Psoas muscle (tissue), 8 donors: ENCODE measurements around the gene CNIH4. TPM values are rescaled to one million over a fixed set of nuclear protein-coding genes. Genes with fewer than 3 reads are reported as not detected.

ENCODE experiments used
- ATAC-seq, 4 donors: fragments of 200-7000 bp; cut with Tn5 transposase; one replicate each; pipeline ENCODE4 v1.9.1; 2020; ENCODE audit warnings: moderate library complexity in 3 of 4, mild to moderate bottlenecking in 2 of 4
- DNase-seq, 2 donors: peaks; one replicate each; pipeline ENCODE4 v3.0.0-alpha.2; 2020
- H3K27ac ChIP-seq: fragments of 200-600 bp; one replicate; pipeline ENCODE4 v1.8.0; 2022
- H3K27me3 ChIP-seq, 3 donors: fragments of 200-600 bp in 1 of 3; one replicate each; pipeline versions ENCODE4 v1.6.1 to v1.8.0; 2013 to 2022; ENCODE audit warnings: low read length in 2 of 3, mild to moderate bottlenecking in 2 of 3, moderate library complexity in 1 of 3; ENCODE audit not compliant: insufficient read depth in 3 of 3
- H3K36me3 ChIP-seq, 2 donors: fragments of 200-600 bp in 1 of 2; one replicate each; pipeline versions ENCODE4 v1.6.1 to v1.8.0; 2013 to 2022; ENCODE audit warnings: low read depth in 1 of 2, mild to moderate bottlenecking in 1 of 2, moderate library complexity in 1 of 2; ENCODE audit not compliant: insufficient read depth in 1 of 2
- H3K4me1 ChIP-seq: fragments of 200-600 bp; one replicate; pipeline ENCODE4 v1.8.0; 2022
- H3K4me3 ChIP-seq: fragments of 200-600 bp; one replicate; pipeline ENCODE4 v1.8.0; 2022; ENCODE audit warnings: mild to moderate bottlenecking
- H3K9me3 ChIP-seq: fragments of 200-600 bp; one replicate; pipeline ENCODE4 v1.8.0; 2022
- WGBS, 3 donors: extraction: QIAGEN DNeasy Blood & Tissue Kit; methylation state at CpG; one replicate each; pipeline versions ENCODE4 v1.1.6 to v1.1.7; 2013; 5-methylcytosine and 5-hydroxymethylcytosine counted together
- intact Hi-C, 2 donors: fragments of 100-400 bp; cut with DNase I; formaldehyde crosslinking; loops; one replicate each; pipeline versions ENCODE4 v1.11.0 to v1.14.2; 2022
- polyA plus RNA-seq, 3 donors: library from polyadenylated mRNA; stranded (reverse); fragments of 200-250 nt; gene quantifications; one replicate each; pipeline ENCODE4 v1.2.3, GENCODE V29; 2013
- total RNA-seq, 4 donors: library from RNA; stranded (reverse); fragmentation: NEBNext Ultra II Directional in 2 of 4; extraction: Animal tissue kit (Norgen Biotek cat#: 25700) in 2 of 4; gene quantifications; one replicate each; pipeline versions ENCODE4 v1.2.1 to v1.2.4, GENCODE V29; 2021 to 2023
- TF ChIP-seq, protein P1 (sequence below): fragments of 200-600 bp; IDR thresholded peaks from one replicate; pipeline ENCODE4 v1.8.0; 2022; ENCODE audit warnings: antibody characterized with exemption
- donor health status: healthy with polysubstance abuse.
- donor health status: DM: no; HTN: no; CAD: no; lungs with moderate emphysema.
- donor health status: Bipolar disorder and iron deficiency.
- donor health status: healthy.
- donor health status: DM: yes; HTN: yes; CAD: no.
- donor health status: DM: no; HTN: no; CAD: no.
- donor health status: DM: no; HTN: no; CAD: no.
- donor health status: DM: yes; HTN: yes; CAD: no.

CNIH4 gene
- total and polyA plus RNA-seq, 7 donors = 29.7 to 103 (median 38.4) TPM

DNA sequence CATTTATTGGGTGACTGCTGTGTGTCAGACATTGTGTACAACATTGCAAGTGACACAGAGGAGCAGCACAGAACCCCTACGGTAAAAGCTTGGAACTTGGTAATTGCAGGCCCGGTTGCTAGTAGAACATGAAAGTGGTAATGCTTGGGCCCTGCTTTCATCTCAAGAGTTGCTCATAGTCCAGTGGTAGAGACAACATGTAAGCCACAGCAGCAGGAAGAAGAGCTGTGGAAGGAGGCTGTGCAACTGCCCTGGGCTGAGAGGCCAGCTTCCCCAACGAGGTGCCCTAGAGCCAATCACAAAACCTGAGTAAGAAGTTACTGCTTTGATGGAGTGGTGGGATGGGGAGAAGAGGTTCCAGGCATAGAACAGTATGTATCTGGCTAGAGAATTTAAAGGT lies 18.4 kb downstream of the CNIH4 start:
- WGBS, 3 donors = 71 to 81% (median 74%) methylated on average over 3 of the region's 3 CpGs
- intact Hi-C loops = no loop called here
- H3K27ac ChIP-seq = peak overlapping the region; percentile 82

DNA sequence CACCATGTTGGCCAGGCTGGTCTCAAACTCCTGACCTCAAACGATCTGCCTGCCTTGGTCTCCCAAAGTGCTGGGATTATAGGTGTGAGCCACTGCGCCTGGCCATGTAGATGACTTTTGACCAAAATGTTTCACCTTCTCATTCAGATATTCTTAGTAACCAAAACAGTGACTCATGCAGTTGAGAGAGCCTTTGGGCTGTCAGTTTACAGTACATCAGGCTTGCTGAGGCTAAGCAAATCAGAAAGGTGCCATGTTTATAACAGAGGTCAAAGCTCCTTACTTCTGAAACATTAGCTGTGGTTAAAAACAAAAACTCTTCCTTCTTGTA lies 21.0 kb downstream of the CNIH4 start:
- intact Hi-C loops = loop anchor here in 1 of 2 donors (1.0 kb wide), 1 partner anchor 47 kb away; the partner anchor contains the start of gene NVL
- H3K27ac ChIP-seq = peak overlapping the region; percentile 82

More for the DNA sequence above, 18.4 kb downstream of the CNIH4 start:
- no peaks in the 10 kb centered on the region for H3K9me3 ChIP-seq
- no peak for ATAC-seq
- peaks cover 0 to 57% of the 10 kb centered on the region in 2 donors for H3K36me3 ChIP-seq
- peaks cover 29% of the 10 kb centered on the region for H3K4me1 ChIP-seq
- TF ChIP-seq, protein P1, sequence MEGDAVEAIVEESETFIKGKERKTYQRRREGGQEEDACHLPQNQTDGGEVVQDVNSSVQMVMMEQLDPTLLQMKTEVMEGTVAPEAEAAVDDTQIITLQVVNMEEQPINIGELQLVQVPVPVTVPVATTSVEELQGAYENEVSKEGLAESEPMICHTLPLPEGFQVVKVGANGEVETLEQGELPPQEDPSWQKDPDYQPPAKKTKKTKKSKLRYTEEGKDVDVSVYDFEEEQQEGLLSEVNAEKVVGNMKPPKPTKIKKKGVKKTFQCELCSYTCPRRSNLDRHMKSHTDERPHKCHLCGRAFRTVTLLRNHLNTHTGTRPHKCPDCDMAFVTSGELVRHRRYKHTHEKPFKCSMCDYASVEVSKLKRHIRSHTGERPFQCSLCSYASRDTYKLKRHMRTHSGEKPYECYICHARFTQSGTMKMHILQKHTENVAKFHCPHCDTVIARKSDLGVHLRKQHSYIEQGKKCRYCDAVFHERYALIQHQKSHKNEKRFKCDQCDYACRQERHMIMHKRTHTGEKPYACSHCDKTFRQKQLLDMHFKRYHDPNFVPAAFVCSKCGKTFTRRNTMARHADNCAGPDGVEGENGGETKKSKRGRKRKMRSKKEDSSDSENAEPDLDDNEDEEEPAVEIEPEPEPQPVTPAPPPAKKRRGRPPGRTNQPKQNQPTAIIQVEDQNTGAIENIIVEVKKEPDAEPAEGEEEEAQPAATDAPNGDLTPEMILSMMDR = no peak
- no peaks in the 10 kb centered on the region for H3K27me3 ChIP-seq
- DNase-seq = no peak
- H3K4me3 ChIP-seq = no peak overlapping the region

DNA sequence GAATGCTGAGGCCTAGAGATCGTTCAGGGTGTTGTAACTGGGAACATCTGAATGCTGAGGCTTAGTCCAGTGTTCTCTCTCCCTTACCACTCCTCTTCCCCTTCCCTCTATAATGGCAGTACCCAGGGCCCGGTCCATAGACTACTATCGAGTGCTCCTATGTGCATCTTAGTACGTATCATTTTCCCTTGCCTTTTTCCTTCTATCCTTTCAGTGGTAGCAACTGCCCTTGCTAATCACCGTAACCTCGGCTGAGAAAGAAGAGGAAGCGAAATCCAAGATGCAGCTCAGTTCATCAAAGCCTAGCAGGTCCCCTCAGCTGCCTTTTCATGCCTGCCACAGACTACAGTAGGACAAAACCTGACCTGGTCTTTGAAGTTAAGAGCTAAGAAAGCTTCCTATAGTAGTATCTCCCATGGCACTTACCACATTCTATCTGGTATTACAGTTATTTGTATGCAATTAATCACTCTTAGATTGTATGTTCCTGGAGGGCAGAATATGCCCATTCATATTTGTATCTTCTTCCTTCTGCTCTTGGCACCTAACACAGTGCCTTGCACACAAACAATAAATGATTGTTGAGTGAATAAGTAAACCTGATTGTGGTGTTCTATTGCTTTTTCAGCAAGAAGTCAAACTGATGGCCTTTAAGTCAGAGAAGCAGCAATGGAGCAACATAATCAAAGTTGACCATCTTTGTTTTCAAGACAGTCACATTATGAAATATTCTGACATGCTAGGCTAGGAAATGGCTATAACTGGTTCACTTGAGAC lies 22.4 kb downstream of the CNIH4 start:
- Histone ChIP-seq H3K27ac (peak overlapping the region; percentile 38), H3K27me3 (no peaks in the 10 kb centered on the region), H3K9me3 (no peaks in the 10 kb centered on the region), H3K4me3 (no peak overlapping the region), H3K4me1 (peaks cover 29% of the 10 kb centered on the region), H3K36me3 (peaks cover 0 to 28% of the 10 kb centered on the region in 2 donors)
- TF ChIP-seq, protein P1 = no peak
- WGBS, 3 donors = 78 to 93% (median 80%) methylated on average over 7 of the region's 7 CpGs
- DNase-seq (no peak), ATAC-seq (no peak)
- intact Hi-C loops = no loop called here

More for the DNA sequence above, 21.0 kb downstream of the CNIH4 start:
- Histone ChIP-seq H3K36me3 (peaks cover 0 to 36% of the 10 kb centered on the region in 2 donors), H3K4me3 (no peak overlapping the region), H3K4me1 (peaks cover 29% of the 10 kb centered on the region), H3K9me3 (no peaks in the 10 kb centered on the region), H3K27me3 (no peaks in the 10 kb centered on the region)
- WGBS, 3 donors = 38 to 74% (median 39%) methylated on average over 2 of the region's 2 CpGs
- TF ChIP-seq, protein P1 = no peak
- DNase-seq (no peak), ATAC-seq (peak; percentile 83 to 88 (median 86))

DNA sequence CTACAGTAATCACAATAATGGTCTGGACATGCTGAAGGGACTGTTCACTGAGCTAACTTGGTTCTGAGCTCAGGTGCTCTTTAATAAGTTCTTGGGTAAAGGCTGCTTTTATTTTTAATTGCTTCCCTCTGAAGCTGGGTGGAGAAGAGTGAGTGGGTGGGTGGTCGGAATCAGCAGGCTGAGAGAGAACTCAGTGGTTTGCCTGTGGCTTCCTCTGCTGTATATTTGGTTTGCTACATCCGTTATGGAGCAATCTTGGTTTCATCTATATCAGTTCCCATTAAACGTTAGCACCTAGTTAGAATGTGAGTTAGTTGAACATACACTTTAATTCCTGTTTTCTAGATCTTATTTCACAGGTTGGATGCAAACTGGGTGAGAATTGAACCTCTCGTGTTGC lies 23.3 kb downstream of the CNIH4 start:
- Histone ChIP-seq H3K4me3 (no peak overlapping the region), H3K36me3 (peaks cover 0 to 28% of the 10 kb centered on the region in 2 donors), H3K27me3 (no peaks in the 10 kb centered on the region), H3K9me3 (no peaks in the 10 kb centered on the region), H3K4me1 (peaks cover 24% of the 10 kb centered on the region), H3K27ac (peak overlapping the region; percentile 38)
- TF ChIP-seq, protein P1 = no peak
- intact Hi-C loops = loop anchor here in 1 of 2 donors (5.0 kb wide), 1 partner anchor 42 kb away; no protein-coding TSS in a partner anchor
- no peak for DNase-seq
- ATAC-seq = no peak
- 71 to 79% (median 75%) methylated on average over 4 of the region's 4 CpGs for WGBS, 3 donors
